GM11168 (cell line): Measurements from ENCODE around the gene MFSD2A.
"Not testable (repeated sequence)": the region's sequence is repeated elsewhere in the genome, so short reads cannot be mapped to it uniquely, and the experiment has no call there.

Experiments used
- in situ Hi-C: fragments of 300-500 bp; cut with MboI; formaldehyde crosslinking; loops from one replicate; pipeline ENCODE4 v1.12.0; 2022; ENCODE audit warnings: low sequenced_read_pairs; ENCODE audit not compliant: unreplicated experiment

The MFSD2A gene

DNA sequence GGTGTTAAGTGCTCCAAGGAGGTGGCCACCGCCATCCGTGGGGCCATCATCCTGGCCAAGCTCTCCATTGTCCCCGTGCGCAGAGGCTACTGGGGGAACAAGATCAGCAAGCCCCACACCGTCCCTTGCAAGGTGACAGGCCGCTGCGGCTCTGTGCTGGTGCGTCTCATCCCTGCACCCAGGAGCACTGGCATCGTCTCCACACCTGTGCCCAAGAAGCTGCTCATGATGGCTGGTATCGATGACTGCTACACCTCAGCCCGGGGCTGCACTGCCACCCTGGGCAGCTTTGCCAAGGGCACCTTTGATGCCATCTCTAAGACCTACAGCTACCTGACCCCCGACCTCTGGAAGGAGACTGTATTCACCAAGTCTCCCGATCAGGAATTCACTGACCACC, 8.0 kb downstream of the MFSD2A start:
- in situ Hi-C loops, result not testable (repeated sequence)

DNA sequence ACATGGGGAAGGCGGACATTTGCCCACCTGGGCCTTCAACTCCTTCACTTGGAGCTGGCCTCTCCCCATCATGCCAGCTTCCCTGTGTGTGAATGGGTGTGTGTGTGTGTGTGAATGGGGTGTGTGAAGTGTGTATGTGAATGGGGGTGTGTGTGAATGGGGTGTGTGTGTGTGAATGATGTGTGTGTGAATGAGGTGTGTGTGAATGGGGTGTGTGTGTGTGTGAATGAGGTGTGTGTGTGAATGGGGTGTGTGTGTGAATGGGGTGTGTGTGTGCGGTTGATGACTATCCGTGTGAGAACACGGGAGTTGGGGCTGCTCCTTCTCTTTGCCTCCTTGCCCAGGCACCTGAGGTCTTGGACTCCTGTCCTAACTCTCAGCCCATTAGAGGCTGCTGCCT, 9.6 kb downstream of the MFSD2A start:
- in situ Hi-C loops, result no loop called here

DNA sequence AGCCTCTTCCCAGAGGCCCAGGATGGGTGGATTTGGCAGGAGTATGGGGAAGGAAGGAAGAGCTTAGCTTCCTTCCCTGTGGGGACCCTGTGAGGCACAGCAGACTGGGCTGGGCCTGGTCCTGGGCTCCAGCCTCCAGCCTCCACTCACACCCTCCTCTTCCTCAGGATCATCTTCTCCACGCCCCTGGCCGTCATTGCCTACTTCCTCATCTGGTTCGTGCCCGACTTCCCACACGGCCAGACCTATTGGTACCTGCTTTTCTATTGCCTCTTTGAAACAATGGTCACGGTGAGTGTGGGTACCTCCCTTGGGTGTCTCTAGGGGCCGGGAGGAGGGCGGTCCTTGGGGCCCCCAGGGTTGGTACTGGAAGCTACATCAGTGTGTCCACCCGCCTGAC, 10.1 kb downstream of the MFSD2A start:
- in situ Hi-C loops, result loop anchor here (5.0 kb wide), 1 partner anchor 48 kb away; no protein-coding TSS in a partner anchor

DNA sequence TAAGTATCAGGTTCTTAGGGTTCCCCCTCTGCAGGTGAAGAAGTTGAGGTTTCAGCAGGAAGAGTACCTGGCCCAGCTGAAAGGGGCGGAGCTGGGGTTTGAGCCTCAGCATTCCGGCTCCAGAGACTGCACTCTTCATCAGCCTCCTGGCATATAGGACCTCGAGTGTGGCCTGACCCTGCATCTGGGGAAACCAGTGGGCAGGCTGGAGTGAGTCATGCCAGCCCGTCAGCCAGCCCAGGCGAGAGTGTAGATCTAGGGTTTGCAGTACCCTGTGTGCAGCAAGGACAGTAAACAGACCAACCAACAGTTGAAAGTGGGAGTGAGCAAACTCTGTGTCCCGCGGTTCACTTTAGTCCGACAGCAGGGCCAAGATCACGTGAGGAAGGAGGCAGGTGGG, 14.1 kb downstream of the MFSD2A start:
- in situ Hi-C loops, result loop anchor here (5.0 kb wide), 1 partner anchor 52 kb away; no protein-coding TSS in a partner anchor

DNA sequence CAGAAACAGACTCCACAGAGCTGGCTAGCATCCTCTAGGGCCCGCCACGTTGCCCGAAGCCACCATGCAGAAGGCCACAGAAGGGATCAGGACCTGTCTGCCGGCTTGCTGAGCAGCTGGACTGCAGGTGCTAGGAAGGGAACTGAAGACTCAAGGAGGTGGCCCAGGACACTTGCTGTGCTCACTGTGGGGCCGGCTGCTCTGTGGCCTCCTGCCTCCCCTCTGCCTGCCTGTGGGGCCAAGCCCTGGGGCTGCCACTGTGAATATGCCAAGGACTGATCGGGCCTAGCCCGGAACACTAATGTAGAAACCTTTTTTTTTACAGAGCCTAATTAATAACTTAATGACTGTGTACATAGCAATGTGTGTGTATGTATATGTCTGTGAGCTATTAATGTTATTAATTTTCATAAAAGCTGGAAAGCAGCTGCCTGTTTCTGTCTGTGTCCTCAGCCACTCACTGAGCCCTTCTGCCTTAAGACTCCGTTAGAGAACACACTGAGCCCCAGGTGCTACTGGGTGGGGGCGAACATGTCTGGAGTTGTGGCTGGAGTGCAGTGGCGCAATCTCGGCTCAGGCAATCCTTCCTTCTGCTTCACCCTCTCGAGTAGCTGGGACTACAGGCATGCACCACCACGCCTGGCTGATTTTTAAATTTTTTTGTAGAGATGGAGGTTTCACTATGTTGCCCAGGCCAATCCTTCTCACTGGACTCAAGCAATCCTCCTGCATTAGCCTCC, 14.8 kb downstream of the MFSD2A start:
- in situ Hi-C loops, result loop anchor here (5.0 kb wide), 3 partner anchors 52 to 147 kb away; no protein-coding TSS in a partner anchor

DNA sequence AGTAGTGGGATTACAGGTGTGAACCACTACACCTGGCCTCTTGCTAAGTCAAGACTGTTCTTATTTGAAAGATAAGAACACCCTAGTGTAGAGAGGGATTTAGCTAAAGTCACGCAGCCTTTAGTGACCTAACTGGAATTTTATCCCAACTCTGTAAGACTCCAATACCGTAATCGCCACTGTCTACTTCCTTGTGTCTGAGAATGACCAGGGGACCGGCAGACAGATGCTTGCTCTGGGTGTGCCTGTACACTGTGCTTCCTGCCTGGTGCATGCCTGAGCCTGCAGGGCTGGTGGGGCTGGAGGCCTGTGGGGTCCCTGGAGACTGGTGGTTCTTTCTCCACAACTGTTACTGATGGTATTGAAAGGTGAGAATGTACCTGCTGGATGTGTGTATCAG, 15.3 kb downstream of the MFSD2A start:
- in situ Hi-C loops, result loop anchor here (5.0 kb wide), 2 partner anchors 67 to 148 kb away; no protein-coding TSS in a partner anchor

DNA sequence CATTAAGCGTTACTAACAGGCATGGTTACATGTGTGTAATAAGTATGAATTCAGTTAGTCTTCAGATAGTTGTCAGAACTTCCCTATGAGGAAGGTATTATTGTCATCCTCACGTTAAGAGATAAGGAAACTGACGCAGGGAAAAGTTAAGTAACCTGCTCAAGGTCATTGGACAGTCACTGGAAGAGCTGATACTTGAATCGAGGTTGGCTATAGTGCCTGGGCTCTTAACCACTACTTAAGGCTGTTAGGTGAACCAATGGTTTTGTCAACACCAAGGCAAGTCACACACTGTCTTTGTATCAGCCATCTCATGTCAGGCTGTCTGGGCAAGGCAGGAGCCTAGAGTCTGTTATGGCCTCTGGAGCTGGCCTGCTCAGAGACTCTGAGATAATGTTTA, 16.2 kb downstream of the MFSD2A start:
- in situ Hi-C loops, result loop anchor here (5.0 kb wide), 2 partner anchors 66 to 149 kb away; no protein-coding TSS in a partner anchor

DNA sequence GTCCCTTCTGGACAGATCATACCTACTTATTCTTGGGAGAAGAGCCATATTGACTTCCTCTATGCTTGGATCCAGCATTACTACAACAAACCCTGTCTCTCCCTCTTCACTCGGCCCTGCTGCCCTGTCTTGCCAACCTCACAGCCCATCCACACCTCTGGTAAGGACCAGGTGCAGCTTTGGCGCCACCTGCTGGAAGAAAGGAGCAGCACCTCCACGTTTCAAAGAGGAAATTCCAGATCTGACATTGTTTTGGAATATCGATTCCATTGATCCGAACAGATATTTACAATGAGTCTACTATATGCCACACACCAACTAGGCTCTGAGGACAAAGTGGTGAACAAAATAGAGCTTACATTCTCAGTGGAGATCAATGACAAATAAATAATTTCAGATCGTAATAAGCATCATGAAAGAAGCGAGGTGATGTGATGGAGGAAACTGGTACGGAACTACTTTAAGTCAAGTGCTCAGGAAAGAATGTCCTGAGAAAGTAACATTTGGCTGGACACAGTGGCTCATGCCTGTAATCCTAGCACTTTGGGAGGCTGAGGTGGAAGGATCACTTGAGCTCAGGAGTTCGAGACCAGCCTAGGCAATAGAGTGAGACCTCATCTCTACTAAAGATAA, 18.7 kb downstream of the MFSD2A start:
- in situ Hi-C loops, result loop anchor here (5.0 kb wide), 2 partner anchors 64 to 151 kb away; no protein-coding TSS in a partner anchor

DNA sequence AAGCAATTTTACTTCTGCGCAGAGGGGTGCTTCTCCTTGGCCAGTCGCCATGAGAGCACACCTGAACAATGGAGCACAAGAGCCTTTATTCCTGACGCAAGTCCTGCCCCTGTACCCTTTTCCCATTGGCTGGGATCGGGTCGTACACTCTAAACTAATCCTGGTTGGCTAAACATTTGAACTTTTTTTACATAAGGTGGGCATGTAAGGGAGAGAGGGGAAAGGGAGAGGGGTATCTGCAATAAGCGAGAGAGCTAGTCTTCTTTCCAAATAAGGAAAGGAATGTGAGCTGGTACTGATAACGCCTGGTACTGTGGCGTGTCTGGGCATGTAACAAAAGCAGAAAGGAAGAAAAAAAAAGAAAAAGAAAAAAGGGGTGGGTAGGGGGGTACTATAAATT, 21.8 kb downstream of the MFSD2A start:
- in situ Hi-C loops, result no loop called here

DNA sequence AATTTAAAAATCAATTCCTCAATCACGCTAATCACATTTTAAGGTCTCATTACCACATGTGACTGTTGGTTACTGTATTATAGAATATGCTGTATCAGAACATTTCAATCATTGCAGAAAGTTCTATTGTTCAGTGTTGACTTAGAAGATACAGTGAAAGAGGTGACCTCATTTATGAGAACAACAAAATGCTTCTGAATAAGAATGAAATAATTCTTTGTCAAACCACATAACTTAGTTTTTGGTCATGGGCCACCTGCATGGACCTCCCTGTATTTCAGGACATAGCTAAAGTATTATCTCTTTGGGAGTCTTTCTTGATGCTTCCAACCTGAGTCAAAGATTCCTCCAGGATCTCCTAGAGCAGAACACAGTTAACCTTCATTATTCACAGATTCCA, 22.3 kb downstream of the MFSD2A start:
- in situ Hi-C loops, result no loop called here

DNA sequence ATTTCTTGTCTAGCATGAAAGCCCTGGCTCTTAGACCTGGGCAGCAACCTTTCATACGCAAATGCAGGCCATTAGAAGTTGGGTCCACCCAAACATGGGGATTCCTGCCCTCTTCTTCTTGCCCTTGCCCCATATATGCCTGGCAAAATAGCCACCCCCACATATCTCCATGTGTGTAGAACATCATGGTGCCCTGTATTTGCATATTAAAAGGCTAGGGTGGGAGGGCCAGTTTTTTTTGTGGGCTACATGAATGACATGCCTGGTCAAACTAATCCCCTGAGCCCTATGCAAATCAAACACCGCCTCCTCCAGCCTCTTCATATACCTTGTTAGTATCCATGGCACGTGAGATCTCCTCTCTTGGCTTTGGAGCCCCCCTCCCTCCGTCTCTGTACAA, 24.7 kb downstream of the MFSD2A start:
- in situ Hi-C loops, result no loop called here

DNA sequence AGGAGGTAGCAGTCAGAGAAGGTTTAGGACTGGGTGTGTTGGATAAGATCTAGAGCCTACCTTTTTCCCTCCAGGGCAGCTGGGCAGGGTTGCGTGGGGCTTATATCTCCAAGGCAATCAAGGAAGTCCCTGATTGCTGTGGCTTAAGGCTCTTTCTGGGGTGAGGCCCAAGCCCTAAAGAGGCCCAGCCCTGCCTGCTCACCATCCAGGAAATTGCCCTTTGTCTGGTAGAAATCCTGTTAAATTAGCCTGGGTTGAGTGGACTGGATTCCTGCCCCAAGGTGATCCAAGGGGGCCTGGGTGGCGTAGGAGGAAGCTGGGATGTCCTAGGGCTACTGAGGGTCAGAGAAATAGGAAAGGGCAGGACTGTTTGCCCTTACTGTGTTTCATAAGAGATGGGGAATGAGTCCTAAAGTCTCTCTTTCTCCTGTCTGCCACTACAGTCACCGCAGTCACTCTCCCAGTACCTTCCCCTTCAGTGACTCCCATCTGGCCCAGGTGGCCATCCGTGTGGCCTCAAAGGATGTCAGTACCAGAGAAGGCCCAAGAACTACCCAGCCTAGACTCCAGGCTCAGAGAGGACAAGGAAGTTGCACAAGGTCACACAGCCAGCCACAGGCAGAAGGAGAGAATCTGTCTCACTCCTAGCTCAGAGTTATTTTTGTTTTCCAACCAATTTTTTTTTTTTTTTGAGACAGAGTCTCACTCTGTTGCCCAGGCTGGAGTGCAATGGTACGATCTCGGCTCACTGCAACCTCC, 25.8 kb downstream of the MFSD2A start:
- in situ Hi-C loops, result no loop called here

DNA sequence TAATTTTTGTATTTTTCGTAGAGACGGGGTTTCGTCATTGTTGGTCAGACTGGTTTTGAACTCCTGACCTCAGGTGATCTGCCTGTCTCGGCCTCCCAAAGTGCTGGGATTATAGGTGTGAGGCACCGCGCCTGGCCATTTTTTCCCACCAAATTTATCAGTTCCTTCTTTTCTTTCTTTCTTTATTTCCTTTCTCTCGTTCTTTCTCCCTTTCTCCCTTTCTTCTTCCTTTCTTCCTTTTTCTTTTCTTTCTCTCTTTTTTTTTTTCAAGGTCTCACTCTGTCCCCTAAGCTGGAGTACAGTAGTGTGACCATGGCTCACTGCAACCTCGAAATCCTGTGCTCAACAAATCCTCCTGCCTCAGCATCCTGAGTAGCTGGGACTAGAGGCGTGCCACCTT, 26.4 kb downstream of the MFSD2A start:
- in situ Hi-C loops, result no loop called here

DNA sequence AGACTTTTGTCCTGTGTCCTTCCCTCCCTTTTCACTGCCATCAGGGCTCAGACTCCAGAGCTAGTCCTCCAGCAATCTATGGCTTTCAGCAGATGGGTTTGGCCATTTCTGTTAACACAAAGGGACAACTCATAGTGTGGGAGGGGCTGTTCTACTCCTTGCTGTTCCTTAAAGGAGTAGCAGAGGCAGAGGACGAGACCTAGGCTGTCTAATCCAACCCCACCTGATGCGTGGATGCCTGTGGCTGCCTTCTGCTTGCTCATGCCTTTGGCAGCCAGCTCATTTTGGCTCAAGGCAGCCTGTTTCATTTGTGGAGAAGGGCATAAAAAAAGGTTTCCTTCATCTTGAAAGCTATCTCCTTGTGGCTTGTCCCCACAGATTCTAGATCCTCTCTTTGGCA, 27.0 kb downstream of the MFSD2A start:
- in situ Hi-C loops, result no loop called here

DNA sequence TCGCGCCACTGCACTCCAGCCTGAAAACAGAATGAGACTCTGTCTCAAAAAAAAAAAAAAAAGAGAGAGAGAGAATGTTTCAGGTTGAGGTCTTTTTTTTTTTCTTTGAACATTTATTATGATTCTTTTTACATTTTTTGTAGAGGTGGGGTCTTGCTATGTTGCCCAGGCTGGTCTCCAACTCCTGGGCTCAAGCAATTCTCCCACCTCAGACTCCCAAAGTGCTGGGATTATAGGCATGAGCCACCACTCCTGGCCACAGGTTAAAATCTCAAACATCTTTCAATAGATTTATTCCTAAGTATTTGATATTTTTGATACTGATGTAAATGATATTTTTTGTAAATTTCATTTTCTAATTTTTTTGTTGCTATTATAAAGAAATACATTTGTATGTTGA, 29.5 kb downstream of the MFSD2A start:
- in situ Hi-C loops, result not testable (repeated sequence)

DNA sequence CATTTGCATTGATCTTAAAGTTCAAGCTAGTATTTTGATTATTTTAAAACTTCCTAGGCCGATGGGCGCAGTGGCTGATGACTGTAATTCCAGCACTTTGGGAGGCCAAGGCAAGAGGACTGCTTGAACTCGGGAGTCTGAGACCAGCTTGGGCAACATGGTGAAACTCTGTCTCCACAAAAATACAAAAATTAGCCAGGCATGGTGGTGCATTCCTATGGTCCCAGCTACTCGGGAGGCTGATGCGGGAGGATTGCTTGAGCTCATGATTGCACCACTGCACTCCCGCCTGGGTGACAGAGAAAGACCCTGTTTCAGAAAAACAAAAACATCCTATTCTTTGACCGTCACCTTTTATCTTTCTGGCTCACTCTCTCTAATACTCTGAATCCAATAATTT, 30.0 kb downstream of the MFSD2A start:
- in situ Hi-C loops, result no loop called here

DNA sequence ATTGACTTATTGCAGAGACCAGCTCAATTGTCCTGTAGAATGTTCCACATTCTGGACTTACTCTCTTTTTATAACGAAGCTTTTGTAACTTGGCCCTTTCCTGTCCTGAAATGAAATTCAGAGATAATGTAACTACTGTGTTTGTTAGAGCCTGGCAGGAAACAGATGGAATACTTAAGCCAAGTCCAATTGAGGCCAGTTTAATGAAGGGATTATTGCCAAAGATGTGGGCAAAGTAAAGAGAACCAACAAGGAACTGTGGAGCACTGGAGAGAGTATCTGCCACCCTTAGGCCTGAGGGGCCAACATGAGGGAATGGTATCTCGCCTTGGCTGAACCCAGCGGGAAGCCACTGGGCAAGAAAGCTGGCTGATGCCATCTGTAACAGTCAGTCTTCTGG, 32.9 kb downstream of the MFSD2A start:
- in situ Hi-C loops, result no loop called here

DNA sequence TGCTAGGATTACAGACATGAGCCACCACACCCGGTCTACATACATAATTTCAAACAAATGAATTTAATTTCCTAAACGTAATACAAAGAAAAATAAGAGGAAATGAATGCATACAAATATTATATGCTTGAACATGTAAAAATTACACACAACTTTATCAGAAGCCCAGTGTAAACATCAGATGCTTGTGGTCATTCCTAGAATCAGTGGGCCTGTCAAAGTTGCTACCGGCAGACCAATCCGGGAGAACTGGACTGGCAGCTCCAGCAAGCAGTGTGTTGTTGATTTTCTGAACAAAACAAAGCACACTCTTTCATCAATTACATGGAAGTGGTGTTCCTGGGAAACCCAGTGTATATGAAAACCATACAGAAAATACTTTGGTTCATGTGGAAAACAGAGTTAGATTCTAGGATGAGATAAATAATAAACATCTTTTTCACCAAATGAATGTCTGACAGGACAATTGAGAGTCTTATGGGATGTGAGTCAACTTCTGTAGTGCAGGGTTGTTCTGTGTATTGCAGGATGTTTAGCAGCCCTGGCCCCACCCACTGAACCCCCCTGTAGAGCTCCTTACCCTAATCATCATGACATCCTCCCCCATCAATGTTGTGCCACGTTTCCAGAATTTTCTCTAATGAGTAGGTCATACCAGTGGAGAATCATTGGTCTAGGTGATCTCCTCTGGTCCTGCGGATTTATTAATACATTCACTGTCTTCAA, 33.8 kb downstream of the MFSD2A start:
- in situ Hi-C loops, result no loop called here

DNA sequence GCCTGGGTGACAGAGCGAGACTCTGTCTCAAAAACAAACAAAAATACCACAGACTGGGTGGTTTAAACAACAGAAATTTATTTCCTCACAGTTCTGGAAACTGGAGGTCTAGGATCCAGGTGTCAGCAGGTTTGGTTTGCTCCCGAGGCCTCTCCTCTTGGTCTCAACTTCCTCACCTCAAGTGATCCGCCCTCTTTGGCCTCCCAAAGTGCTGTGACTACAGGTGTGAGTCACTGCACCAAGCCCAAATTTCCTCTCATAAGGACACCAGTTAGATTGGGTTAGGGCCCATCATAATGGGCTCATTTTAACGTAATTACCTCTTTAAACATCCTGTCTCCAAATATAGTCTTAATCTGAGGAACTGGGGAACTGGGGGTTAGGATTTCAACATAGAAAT, 35.5 kb downstream of the MFSD2A start:
- in situ Hi-C loops, result no loop called here

DNA sequence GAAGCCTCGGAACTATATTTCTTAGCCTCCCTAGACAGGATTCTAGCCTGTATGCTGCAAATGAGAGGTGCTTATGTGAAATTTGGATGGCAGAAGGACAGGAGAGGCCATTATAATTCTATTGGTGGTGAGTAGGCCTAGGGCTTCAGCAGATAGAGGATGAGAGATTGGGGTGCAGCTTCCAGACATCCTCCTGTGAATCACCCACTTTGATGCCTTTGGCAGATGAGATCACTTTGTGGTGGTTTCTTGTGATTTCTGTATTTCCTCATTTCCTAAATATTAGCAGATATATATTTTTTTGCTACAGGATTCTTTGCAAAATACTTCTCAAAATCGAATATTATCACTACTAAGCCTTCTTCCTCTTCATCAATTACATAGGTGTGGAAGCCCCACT, 37.3 kb downstream of the MFSD2A start:
- in situ Hi-C loops, result no loop called here
